HCT116 (cell line): ENCODE data around the gene WRAP53. TPM values are rescaled to one million over a fixed set of nuclear protein-coding genes. Genes with fewer than 3 reads are reported as not detected.

Experiments
- ATAC-seq: fragments of 200-7000 bp; cut with Tn5 transposase; 2 replicates; pipeline ENCODE4 v1.9.1; 2020; ENCODE audit warnings: mild to moderate bottlenecking, moderate library complexity
- BruUV-seq: library from RNA; stranded (reverse); fragments of 400-500 nt; replicated peaks from 2 replicates; lab custom pipeline; 2021; lab: Mats Ljungman, UMichigan
- CTCF ChIA-PET: fragments of 300-600 bp; sonication (Branson Sonifier 250); formaldehyde crosslinking; loops from one replicate; lab custom pipeline; 2021; ENCODE audit warnings: antibody characterized with exemption; lab: Charles Lee
- POLR2A ChIA-PET: fragments of 300-600, 350-600 bp; sonication (Branson Sonifier 250); formaldehyde crosslinking; loops from one replicate; lab custom pipeline; 2021; ENCODE audit warnings: antibody characterized with exemption; lab: Charles Lee
- RAD21 ChIA-PET, 2 experiments: fragments of 300-600 bp; sonication (Branson Sonifier 250); formaldehyde crosslinking; loops; one replicate each; lab custom pipeline; 2023; ENCODE audit warnings: low total read pairs in 2 of 2; ENCODE audit not compliant: uncharacterized antibody in 2 of 2, unreplicated experiment in 2 of 2, low non-redundant PET in 1 of 2; lab: Charles Lee
- DNase-seq: peaks from one replicate; pipeline ENCODE4 v3.0.0-alpha.2; 2010; ENCODE audit warnings: low read depth, low spot score
- H2AFZ ChIP-seq: fragments of 200-600 bp; shearing (Covaris generic), sonication (generic); 2 replicates; pipeline ENCODE4 v1.6.1; 2017; ENCODE audit warnings: low read depth, mixed run types, mixed read lengths, antibody characterized with exemption, low read length; ENCODE audit not compliant: poor library complexity, severe bottlenecking
- H3K27ac ChIP-seq: 2 replicates; pipeline ENCODE4 v1.5.1; 2012; ENCODE audit warnings: low read depth, low read length
- H3K27me3 ChIP-seq: fragments of 200-600 bp; sonication (generic); 2 replicates; pipeline ENCODE4 v1.6.1; 2016; ENCODE audit warnings: mixed run types, low read length, mixed read lengths; ENCODE audit not compliant: insufficient read depth
- H3K36me3 ChIP-seq, 2 experiments: fragments of 200-500 bp in 1 of 2; fragments of 200-600 bp in 1 of 2; sonication (Bioruptor generic) in 1 of 2; sonication (generic) in 1 of 2; 2 replicates each; pipeline versions ENCODE4 v1.5.1 to v1.6.1; 2014 to 2016; ENCODE audit warnings: low read length in 2 of 2, inconsistent platforms in 1 of 2, mixed read lengths in 1 of 2, mixed run types in 1 of 2; ENCODE audit not compliant: insufficient read depth in 2 of 2, control insufficient read depth in 1 of 2
- H3K4me1 ChIP-seq, 2 experiments: fragments of 200-600 bp in 1 of 2; sonication (generic) in 1 of 2; 2 replicates each; pipeline versions ENCODE4 v1.5.1 to v1.6.1; 2012 to 2017; ENCODE audit warnings: low read length in 2 of 2, inconsistent platforms in 1 of 2, mild to moderate bottlenecking in 1 of 2, mixed read lengths in 1 of 2, mixed run types in 1 of 2, moderate library complexity in 1 of 2; ENCODE audit not compliant: insufficient read depth in 2 of 2, control insufficient read depth in 1 of 2
- H3K4me2 ChIP-seq: fragments of 200-600 bp; sonication (generic); 2 replicates; pipeline ENCODE4 v1.6.1; 2017; ENCODE audit warnings: mixed run types, low read length, mixed read lengths
- H3K4me3 ChIP-seq, 2 experiments: fragments of 200-600 bp in 1 of 2; sonication (generic) in 1 of 2; replicated peaks in 1 of 2; 2 replicates each; pipeline ENCODE4 v1.5.1; 2011 to 2016; ENCODE audit warnings: low read length in 2 of 2, control low read depth in 1 of 2, low read depth in 1 of 2, mild to moderate bottlenecking in 1 of 2, mixed read lengths in 1 of 2, mixed run types in 1 of 2
- H3K79me2 ChIP-seq: fragments of 200-600 bp; sonication (generic); 2 replicates; pipeline ENCODE4 v1.6.1; 2017; ENCODE audit warnings: mild to moderate bottlenecking, mixed run types, low read length, moderate library complexity, mixed read lengths; ENCODE audit not compliant: insufficient read depth
- H3K9ac ChIP-seq: fragments of 200-600 bp; sonication (generic); 2 replicates; pipeline ENCODE4 v1.6.1; 2016; ENCODE audit warnings: low read length, mixed read lengths
- H3K9me2 ChIP-seq: fragments of 200-600 bp; sonication (generic), shearing (Covaris generic); 2 replicates; pipeline ENCODE4 v1.6.1; 2017; ENCODE audit warnings: mixed run types, mild to moderate bottlenecking, moderate library complexity; ENCODE audit not compliant: insufficient read depth
- H3K9me3 ChIP-seq, 2 experiments: fragments of 200-500 bp in 1 of 2; fragments of 200-600 bp in 1 of 2; sonication (Bioruptor generic) in 1 of 2; sonication (generic) in 1 of 2; 2 replicates each; pipeline ENCODE4 v1.6.1; 2014 to 2017; ENCODE audit warnings: low read length in 2 of 2, mixed read lengths in 2 of 2, inconsistent platforms in 1 of 2, low read depth in 1 of 2, mild to moderate bottlenecking in 1 of 2, mixed run types in 1 of 2, moderate library complexity in 1 of 2; ENCODE audit not compliant: control insufficient read depth in 1 of 2, insufficient read depth in 1 of 2
- H4K20me1 ChIP-seq: fragments of 200-600 bp; sonication (generic), shearing (Covaris generic); 2 replicates; pipeline ENCODE4 v1.6.1; 2017; ENCODE audit warnings: mixed run types, mild to moderate bottlenecking, moderate library complexity; ENCODE audit not compliant: insufficient read depth
- CBX3 ChIP-seq: IDR thresholded peaks from 2 replicates; pipeline ENCODE4 v1.6.1; 2012; ENCODE audit warnings: low read depth
- CEBPB ChIP-seq: IDR thresholded peaks from 2 replicates; pipeline ENCODE4 v1.6.1; 2012; ENCODE audit warnings: low read depth
- CTCF ChIP-seq, 3 experiments: fragments of 200-600 bp in 1 of 3; sonication (generic) in 1 of 3; IDR thresholded peaks in 2 of 3; conservative IDR thresholded peaks in 1 of 3; 2 replicates each; pipeline ENCODE4 v1.5.1; 2012 to 2017; ENCODE audit warnings: low read depth in 2 of 3, low read length in 2 of 3, antibody characterized with exemption in 1 of 3, borderline replicate concordance in 1 of 3, control low read depth in 1 of 3, mild to moderate bottlenecking in 1 of 3, mixed read lengths in 1 of 3, mixed run types in 1 of 3, moderate library complexity in 1 of 3; ENCODE audit not compliant: insufficient read depth in 1 of 3
- EGR1 ChIP-seq: IDR thresholded peaks from 2 replicates; pipeline ENCODE4 v1.6.1; 2012; ENCODE audit warnings: low read depth
- ELF1 ChIP-seq: IDR thresholded peaks from 2 replicates; pipeline ENCODE4 v1.6.1; 2012; ENCODE audit warnings: low read depth, borderline replicate concordance
- EZH2 ChIP-seq: fragments of 200-600 bp; sonication (generic); IDR thresholded peaks from 2 replicates; pipeline ENCODE4 v1.6.1; 2017; ENCODE audit warnings: antibody characterized with exemption, mixed run types
- EZH2phosphoT487 ChIP-seq: fragments of 200-600 bp; IDR thresholded peaks from 2 replicates; pipeline ENCODE4 v1.6.1; 2018; ENCODE audit warnings: antibody characterized with exemption, borderline replicate concordance
- FOSL1 ChIP-seq: IDR thresholded peaks from 2 replicates; pipeline ENCODE4 v1.6.1; 2012; ENCODE audit warnings: low read depth
- JUND ChIP-seq: IDR thresholded peaks from 2 replicates; pipeline ENCODE4 v1.6.1; 2012
- POLR2A ChIP-seq: IDR thresholded peaks from 2 replicates; pipeline ENCODE4 v1.7.0; 2011; ENCODE audit warnings: borderline replicate concordance; ENCODE audit not compliant: insufficient read depth, insufficient read length; ENCODE audit errors: extremely low read depth
- REST ChIP-seq: IDR thresholded peaks from 2 replicates; pipeline ENCODE4 v1.6.1; 2012; ENCODE audit warnings: low read depth
- SIN3A ChIP-seq: IDR thresholded peaks from 2 replicates; pipeline ENCODE4 v1.6.1; 2012; ENCODE audit warnings: low read depth
- SP1 ChIP-seq: IDR thresholded peaks from 2 replicates; pipeline ENCODE4 v1.6.1; 2012; ENCODE audit warnings: low read depth
- TCF7L2 ChIP-seq: IDR thresholded peaks from 2 replicates; pipeline ENCODE4 v1.7.0; 2011; ENCODE audit warnings: borderline replicate concordance, inconsistent platforms; ENCODE audit not compliant: insufficient read depth, insufficient read length; ENCODE audit errors: extremely low read depth
- YY1 ChIP-seq: IDR thresholded peaks from 2 replicates; pipeline ENCODE4 v1.6.1; 2011; ENCODE audit warnings: low read length, low read depth, moderate library complexity, mild to moderate bottlenecking; ENCODE audit not compliant: insufficient replicate concordance; ENCODE audit errors: extremely low read depth
- ZFX ChIP-seq: fragments of 450-650 bp; IDR thresholded peaks from 2 replicates; pipeline ENCODE4 v1.6.1; 2017
- ZNF274 ChIP-seq: fragments of 200-500 bp; sonication (Bioruptor generic); IDR thresholded peaks from 2 replicates; pipeline ENCODE4 v1.6.1; 2014; ENCODE audit warnings: mild to moderate bottlenecking, low read depth, low read length, inconsistent platforms
- intact Hi-C: fragments of 100-400 bp; cut with micrococcal nuclease; formaldehyde crosslinking; loops from 2 replicates; pipeline ENCODE4 v1.10.0; 2022
- total RNA-seq: library from RNA; stranded (reverse); gene quantifications from one replicate; pipeline ENCODE4 v1.2.1, GENCODE V29; 2021; ENCODE audit not compliant: unreplicated experiment
- TF ChIP-seq, protein P1 (sequence below): IDR thresholded peaks from 2 replicates; pipeline ENCODE4 v1.6.1; 2012
- TF ChIP-seq, protein P2 (sequence below): IDR thresholded peaks from 2 replicates; pipeline ENCODE4 v1.6.1; 2012
- TF ChIP-seq, protein P3 (sequence below): IDR thresholded peaks from 2 replicates; pipeline ENCODE4 v1.6.1; 2011; ENCODE audit warnings: mild to moderate bottlenecking, low read length, moderate library complexity; ENCODE audit not compliant: insufficient replicate concordance; ENCODE audit errors: extremely low read depth

Gene WRAP53
- total RNA-seq, 1 experiment from 2014 or later = 28.8 TPM

DNA sequence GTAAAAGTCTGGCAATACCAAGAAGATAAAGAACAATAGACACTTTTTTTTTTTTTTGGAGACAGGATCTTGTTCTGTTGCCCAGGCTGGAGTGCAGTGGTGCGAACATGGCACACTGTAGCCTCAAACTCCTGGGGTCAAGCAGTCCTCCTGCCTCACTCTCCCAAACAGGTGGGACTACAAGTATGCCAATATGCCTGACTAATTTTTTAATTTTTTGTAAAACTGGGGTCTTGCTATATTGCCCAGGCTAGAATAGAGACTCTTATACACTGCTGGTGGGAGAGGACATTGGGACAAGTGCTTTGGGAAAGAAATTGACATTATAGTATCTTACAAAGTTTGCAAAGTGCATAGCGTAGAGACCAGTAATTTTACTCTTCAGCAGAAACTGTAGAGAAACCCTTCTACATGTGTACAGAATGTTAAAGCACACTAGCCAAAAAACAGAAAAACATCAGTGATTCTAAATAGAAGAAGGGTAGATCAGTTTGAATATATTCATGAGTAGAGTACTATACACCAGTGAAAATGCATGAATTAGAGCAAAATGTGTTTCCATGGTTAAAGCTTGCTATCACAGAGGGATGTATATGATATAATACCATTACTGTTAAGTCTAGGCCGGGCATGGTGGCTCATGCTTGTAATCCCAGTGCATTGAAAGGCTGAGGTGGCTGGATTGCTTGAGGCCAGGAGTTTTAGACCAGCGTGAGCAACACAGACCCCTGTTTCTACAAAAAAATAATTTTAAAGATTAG, 9.7 kb downstream of the WRAP53 start:
- H3K9ac ChIP-seq = no peak overlapping the region
- peaks cover 11 to 13% of the 10 kb centered on the region in 2 experiments for H3K36me3 ChIP-seq
- H3K79me2 ChIP-seq = no peaks in the 10 kb centered on the region
- no peak for TF ChIP-seq CTCF (IDR thresholded peaks at IDR 0.05 in 2 of 3, conservative IDR thresholded peaks at IDR 0.05 in 1 of 3; ENCODE audit: borderline replicate concordance in 1 of 3, insufficient read depth in 1 of 3, low read depth in 2 of 3, low read length in 2 of 3)
- TF ChIP-seq ZNF274 = no peak
- no peak for TF ChIP-seq JUND
- TF ChIP-seq FOSL1 = no peak
- TF ChIP-seq EZH2phosphoT487 = no peak
- TF ChIP-seq, protein P1, sequence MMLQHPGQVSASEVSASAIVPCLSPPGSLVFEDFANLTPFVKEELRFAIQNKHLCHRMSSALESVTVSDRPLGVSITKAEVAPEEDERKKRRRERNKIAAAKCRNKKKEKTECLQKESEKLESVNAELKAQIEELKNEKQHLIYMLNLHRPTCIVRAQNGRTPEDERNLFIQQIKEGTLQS = no peak
- TF ChIP-seq EGR1 = no peak
- no peak for TF ChIP-seq SIN3A
- no peak for TF ChIP-seq ZFX
- TF ChIP-seq CEBPB = no peak
- TF ChIP-seq EZH2 = no peak
- no peak for TF ChIP-seq TCF7L2
- TF ChIP-seq ELF1 = no peak
- TF ChIP-seq, protein P2, sequence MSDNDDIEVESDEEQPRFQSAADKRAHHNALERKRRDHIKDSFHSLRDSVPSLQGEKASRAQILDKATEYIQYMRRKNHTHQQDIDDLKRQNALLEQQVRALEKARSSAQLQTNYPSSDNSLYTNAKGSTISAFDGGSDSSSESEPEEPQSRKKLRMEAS = no peak
- TF ChIP-seq, protein P3, sequence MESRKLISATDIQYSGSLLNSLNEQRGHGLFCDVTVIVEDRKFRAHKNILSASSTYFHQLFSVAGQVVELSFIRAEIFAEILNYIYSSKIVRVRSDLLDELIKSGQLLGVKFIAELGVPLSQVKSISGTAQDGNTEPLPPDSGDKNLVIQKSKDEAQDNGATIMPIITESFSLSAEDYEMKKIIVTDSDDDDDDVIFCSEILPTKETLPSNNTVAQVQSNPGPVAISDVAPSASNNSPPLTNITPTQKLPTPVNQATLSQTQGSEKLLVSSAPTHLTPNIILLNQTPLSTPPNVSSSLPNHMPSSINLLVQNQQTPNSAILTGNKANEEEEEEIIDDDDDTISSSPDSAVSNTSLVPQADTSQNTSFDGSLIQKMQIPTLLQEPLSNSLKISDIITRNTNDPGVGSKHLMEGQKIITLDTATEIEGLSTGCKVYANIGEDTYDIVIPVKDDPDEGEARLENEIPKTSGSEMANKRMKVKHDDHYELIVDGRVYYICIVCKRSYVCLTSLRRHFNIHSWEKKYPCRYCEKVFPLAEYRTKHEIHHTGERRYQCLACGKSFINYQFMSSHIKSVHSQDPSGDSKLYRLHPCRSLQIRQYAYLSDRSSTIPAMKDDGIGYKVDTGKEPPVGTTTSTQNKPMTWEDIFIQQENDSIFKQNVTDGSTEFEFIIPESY = no peak
- no peak for TF ChIP-seq YY1
- TF ChIP-seq CBX3 = no peak
- TF ChIP-seq SP1 = no peak
- no peak for TF ChIP-seq POLR2A
- no peak for TF ChIP-seq REST
- CTCF ChIA-PET = no interaction called here
- peaks cover 0 to under 1% of the 10 kb centered on the region in 2 experiments; a peak in 1 of 4 replicates for H3K4me1 ChIP-seq
- DNase-seq (no peak), ATAC-seq (no peak)
- no peak overlapping the region for H3K27ac ChIP-seq
- H3K27me3 ChIP-seq = no peaks in the 10 kb centered on the region
- no TSS peak for BruUV-seq
- POLR2A ChIA-PET = no interaction called here
- no peaks in the 10 kb centered on the region for H3K9me3 ChIP-seq
- intact Hi-C loops = no loop called here
- no peak overlapping the region for H2AFZ ChIP-seq
- H4K20me1 ChIP-seq = no peaks in the 10 kb centered on the region
- RAD21 ChIA-PET = no interaction called here
- no peak overlapping the region for H3K4me3 ChIP-seq
- H3K9me2 ChIP-seq = no peaks in the 10 kb centered on the region
- H3K4me2 ChIP-seq = no peak overlapping the region
